HUDEP-2 (cell line): ENCODE measurements around the gene COL11A2.

Source experiments
- DNase-seq, 76 experiments: peaks; one replicate each; lab custom pipeline; 2025; ENCODE audit not compliant: unreplicated experiment in 76 of 76; lab: John Stamatoyannopoulos, UW

COL11A2 gene

GRCh38 chr6:33123732-33124524 is 68.3 kb downstream of the COL11A2 start:
- DNase-seq: peak in 54 of 76 experiments; percentile 5 to 80 (median 48)

- DNase-seq: no peak
Measured at GRCh38 chr6:33123181-33123580, 69.1 kb downstream of the COL11A2 start.

GRCh38 chr6:33120001-33120400 is 72.3 kb downstream of the COL11A2 start:
- no peak for DNase-seq

- DNase-seq: peak in 30 of 76 experiments; percentile 4 to 66 (median 45)
Measured at GRCh38 chr6:33118525-33119123, 73.6 kb downstream of the COL11A2 start.

- no peak for DNase-seq
Measured at GRCh38 chr6:33117811-33118277, 74.4 kb downstream of the COL11A2 start.

- DNase-seq: no peak
Measured at GRCh38 chr6:33116841-33117711, 75.2 kb downstream of the COL11A2 start.

GRCh38 chr6:33116417-33116816 is 75.8 kb downstream of the COL11A2 start:
- DNase-seq: no peak

GRCh38 chr6:33114406-33114805 is 77.9 kb downstream of the COL11A2 start:
- DNase-seq: no peak

GRCh38 chr6:33113755-33114154 is 78.5 kb downstream of the COL11A2 start:
- no peak for DNase-seq
